ENCODE results near the gene SPRY2.

- TF ChIP-seq EZH2phosphoT487 (IDR thresholded peaks at IDR 0.05; ENCODE audit: insufficient read depth, low read depth) = no peak
- no peak for TF ChIP-seq EZH2 (IDR thresholded peaks at IDR 0.05; ENCODE audit: insufficient read depth, poor library complexity, severe bottlenecking)
These were observed 43.4 kb downstream of the SPRY2 start for GRCh38 chr13:80297503-80297902.
